GM18505 (cell line): Measurements from ENCODE around the gene MAP3K2.

ENCODE experiments used
- ATAC-seq: cut with Tn5 transposase; IDR thresholded peaks from one replicate; pipeline ENCODE4 v1.9.1; 2021; ENCODE audit not compliant: unreplicated experiment
- POLR2A ChIP-seq: IDR thresholded peaks from 4 replicates; pipeline ENCODE4 v1.6.1; 2011; ENCODE audit warnings: borderline replicate concordance; ENCODE audit not compliant: insufficient read depth, insufficient read length; ENCODE audit errors: extremely low read depth

Gene MAP3K2

DNA sequence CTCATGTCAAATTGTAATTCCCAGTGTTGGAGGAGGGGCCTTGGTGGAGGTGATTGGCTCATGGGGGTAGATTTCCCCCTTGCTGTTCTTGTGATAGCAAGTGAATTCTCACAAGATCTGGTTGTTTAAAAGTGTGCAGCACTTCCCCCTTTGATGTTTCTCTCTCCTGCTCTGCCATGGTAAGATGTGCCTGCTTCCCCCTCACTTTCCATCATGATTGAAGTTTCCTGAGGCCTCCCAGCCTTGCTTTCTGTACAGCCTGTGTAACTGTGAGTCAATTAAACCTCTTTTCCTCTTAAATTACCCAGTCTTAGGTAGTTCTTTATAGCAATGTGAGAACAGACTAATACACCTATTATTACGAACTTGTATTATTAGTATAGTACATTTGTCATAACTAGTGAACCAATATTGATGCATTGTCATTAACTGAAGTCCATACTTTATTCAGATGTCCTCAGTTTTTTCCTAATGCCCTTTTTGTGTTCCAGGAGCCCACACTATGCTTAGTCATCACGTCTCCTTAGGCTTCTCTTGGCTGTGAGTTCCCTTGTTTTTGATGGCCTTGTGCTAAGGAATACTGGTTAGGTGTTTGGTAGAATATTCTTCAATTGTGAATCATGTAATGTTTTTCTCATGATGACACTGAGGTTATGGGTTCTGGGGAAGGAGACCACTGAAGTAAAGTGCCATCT is 4.5 kb upstream of the MAP3K2 start:
- TF ChIP-seq POLR2A = no peak
- ATAC-seq = no peak

DNA sequence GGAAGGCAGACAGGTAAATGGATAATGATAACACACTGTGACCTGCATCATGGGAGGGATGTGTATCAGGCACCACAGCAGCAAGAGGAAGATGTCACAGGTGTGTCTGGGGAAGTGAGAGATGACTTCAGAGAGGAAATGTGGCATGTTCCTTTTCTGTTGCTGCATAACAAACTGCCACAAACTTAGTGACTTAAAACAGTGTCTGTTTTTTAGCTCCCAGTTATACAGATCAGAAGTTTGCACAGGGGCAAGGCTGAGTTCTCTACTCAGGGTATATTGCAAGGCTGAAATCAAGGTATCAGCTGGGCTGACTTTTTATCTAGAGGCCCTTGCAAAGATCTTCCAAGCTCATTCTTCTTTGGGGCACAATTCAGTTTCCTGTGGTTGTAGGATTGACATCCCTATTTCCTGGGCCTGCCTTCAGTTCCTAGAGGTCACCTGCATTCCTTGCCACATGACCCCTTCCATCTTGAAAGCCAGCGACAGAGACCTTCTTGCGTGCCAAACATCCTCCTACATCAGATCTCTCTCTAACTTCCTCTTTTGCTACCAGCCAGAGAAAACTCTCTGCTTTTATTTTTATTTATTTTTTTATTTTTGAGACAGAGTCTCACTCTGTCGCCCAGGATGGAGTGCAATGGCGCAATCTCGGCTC is 2.1 kb upstream of the MAP3K2 start:
- TF ChIP-seq POLR2A = no peak
- ATAC-seq = no peak

DNA sequence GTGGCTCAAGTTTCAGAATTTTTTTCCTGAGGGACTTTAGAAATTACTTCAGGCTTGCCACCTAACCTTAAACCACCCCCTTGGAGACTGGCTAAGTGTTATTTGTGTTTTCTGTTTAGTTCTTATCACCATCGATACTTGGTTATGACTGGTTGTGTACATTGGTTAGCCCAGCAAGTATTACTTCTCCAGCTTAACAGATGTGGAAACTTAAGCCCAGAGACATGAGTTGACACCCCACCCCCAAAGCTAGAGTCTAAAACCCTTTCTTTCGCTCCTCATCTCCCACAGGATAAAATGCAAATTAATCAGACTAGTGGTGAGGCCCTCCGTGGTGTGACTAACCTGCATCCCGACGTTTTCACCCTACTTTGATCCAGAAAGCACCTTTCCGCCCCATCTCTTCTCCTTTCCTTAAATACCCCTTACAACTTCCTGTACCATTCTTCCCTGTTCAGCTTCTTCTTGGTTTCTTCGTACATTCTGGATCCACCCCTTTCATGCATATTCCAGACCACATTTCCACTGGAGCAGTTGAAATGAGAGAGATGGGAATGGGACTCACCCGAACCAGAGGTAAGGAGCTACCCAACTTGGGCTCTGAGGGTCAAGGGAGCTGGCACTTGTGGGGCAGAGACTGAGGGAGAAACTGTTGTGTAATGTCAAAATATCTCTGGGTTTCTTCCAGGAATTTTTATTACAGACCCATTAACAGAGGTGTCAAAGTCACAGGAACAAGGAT is 819 bp upstream of the MAP3K2 start:
- peak; percentile 9 for ATAC-seq
- no peak for TF ChIP-seq POLR2A

DNA sequence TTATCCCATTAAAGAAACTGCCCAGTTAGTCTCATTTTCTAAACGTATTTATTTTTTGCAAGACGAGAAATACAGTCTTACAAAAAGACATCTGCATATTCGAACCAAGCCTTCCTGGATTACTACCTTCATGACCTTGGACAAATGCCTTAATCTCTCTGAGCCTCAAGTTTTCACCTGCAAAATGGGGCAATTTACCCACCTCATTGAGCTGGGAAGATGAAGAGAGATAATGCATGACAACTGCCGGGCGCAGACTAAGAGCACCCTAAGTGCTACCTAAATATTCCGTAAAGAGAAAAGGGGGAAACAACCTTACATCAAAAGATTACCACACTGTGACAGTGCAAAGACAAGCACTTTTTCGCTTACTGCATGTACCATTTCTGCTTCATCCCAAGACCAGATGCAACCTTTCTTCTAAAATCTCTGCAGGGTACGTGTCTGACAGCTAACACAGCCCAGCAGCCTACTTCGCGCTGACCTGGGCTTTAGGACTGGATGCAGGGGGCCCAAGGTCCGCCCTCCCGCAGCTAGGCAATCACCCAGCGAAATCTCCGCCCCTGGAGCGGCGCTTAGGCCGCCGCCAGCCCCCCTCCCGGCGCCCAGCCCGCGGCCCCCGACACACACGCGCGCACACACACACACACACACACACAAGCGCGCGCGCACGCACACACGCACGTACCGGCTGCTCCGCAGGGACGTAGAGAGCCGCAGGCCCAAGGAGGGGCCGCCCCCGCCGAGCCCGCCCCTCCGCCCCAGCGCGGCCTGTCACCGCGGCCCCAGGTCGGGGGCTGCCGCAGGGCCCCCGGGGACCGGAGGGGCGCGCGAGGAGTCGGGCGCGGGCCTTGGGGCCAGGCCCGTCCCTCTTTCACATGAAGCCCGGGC is 766 bp downstream of the MAP3K2 start:
- ATAC-seq = peak; percentile 68
- no peak for TF ChIP-seq POLR2A

DNA sequence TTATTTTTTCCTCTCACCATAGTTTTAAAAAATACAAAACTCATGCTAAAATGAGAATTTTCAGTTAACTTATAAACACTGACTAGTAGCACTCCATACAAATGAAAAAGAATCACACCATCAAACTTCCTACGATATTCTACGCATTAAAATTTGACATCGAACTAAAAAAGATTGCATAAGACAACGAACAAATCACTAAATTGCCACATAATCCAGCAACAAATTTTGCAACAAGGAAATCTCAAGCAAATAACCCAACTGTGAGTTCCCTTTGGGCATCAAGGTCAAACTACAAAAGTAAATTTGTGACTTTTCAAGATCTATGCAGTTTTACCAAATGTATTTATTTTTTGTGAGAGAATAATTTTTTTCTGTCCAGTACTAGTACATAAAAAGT is 1.5 kb downstream of the MAP3K2 start:
- ATAC-seq = no peak
- TF ChIP-seq POLR2A = no peak

DNA sequence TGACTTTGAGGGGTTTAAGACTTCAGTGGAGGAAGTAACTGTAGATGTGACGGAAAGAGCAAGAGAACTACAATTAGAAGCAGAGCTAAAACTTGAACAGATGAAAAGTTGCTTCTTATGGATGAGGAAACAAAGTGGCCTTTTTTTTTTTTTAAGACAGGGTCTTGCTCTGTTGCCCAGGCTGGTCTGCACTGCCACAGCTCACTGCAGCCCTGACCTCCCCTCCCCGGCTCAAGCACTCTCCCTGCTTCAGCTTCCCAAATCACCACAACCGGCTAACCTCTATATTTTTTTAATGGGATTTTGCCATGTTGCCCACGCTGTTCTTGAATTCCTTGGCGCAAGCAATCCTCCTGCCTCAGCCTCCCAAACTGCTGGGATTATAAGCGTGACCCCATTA is 3.2 kb downstream of the MAP3K2 start:
- no peak for ATAC-seq
- no peak for TF ChIP-seq POLR2A

DNA sequence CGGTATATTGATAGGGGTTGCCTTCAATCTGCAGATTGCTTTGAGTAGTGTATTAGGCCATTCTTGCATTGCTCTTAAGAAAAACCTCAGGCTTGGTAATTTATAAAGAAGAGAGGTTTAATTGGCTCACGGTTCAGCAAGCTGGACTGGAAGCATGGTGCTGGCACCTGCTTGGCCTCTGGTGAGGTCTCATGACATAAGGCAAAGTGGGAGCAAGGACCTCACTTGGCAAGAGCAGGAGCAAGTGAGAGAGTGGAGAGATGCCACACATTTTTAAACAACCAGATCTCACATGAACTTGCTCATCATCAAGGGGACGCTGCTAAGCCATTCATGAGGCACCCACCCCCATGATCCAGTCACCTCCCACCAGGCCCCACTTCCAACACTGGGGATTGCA is 4.9 kb downstream of the MAP3K2 start:
- no peak for ATAC-seq
- no peak for TF ChIP-seq POLR2A

DNA sequence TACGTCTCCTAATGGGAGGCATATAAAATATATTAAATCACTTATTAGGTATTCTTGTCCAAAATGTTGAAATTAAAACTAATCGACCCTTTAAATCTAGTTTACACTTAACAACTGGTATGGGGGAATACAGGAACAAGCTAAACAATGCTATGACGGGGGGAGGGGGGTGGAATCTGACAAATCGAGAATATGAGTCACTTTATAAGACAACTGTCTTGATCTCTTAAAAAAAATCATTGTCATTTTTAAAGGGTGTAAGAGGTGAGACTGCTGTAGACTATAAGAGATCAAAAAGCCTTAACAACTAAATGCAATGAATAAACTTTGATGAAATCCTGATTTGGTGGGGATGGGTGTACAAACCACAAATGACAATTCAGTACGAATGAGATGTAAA is 6.0 kb downstream of the MAP3K2 start:
- no peak for ATAC-seq

DNA sequence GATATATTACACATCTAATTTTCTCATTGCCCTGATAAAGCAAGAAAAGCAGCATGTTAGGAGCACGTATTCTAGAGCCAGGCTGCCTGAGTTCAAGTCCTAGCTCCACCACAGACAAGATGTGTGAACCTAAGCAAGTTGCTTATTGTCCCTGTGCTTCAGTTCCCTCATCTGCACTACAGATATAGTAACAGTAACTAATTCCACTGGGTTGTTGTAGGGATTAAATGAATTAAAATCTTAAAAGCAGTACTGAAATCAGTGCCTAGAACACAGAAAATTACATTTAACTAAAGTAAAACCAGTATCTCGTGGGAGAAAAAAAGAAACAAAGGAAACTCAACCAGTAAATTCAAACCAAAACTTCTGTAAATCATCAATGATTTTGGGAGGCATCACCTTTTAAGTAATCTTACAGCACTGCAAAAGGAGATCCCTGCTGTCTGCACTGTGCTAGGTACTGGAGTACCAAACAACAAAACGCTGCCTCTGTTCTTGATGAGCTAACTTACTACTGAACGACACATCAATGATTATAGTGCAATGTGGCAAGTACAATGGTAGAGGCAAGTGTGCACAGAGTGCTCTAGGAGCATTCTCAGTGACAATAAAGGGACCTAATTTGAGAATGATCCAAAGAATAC is 7.9 kb downstream of the MAP3K2 start:
- no peak for TF ChIP-seq POLR2A
- no peak for ATAC-seq

More for the DNA sequence above, 6.0 kb downstream of the MAP3K2 start:
- no peak for TF ChIP-seq POLR2A

DNA sequence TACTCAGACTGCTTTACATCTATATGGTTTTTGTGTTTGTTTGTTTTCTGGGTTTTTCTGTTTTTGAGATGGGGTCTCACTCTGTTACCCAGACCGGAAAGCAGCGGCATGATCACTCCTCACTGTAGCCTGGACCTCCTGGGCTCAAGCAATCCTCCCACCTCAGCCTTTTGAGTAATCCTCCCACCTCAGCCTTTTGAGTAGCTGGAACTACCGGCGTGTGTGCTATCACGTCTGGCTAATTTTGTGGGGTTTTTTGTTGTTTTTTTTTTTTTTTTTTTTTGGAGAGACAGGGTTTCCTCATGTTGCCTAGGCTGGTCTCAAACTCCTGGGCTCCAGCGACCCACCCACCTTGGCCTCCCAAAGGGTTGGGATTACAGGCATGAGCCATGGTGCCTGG is 9.1 kb downstream of the MAP3K2 start:
- ATAC-seq = no peak
- TF ChIP-seq POLR2A = no peak

DNA sequence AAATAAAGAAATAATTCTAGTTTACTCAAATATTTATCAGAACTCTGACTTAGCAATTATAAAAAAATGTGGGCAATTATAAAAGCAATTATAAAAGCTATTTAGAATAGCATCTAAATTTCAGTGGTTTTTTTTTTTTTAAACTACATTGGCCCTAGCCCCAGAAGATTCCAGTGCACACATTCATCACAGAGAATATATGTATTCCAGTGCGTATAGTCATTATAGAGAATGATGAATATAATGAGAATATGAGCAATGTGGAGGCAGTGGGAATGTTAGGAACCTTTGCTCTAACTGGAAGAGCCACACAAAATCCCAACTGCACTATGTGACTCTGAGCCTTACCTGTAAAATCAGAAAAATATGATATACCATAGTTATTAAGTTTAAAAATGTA is 10.5 kb downstream of the MAP3K2 start:
- no peak for TF ChIP-seq POLR2A
- ATAC-seq = no peak

DNA sequence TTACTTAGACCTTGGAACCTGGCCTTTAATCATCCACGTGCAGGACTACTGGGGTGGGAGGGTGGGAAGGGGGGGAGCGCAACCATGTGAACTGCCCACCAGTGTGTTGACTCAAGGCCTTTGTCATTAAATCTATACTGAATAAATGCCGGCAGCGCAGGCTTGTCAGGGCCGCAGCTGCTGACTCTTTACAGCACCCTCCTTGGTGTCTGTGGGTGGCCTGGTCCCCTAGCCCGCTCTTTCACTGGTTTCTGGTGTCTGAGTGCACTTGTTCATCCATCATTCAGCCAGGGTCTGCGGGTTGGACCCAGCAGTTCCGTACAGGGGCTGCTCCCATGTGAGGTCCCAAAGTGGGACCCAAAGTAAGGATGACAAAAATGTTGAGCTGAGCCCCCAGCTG is 11.5 kb downstream of the MAP3K2 start:
- ATAC-seq = no peak
- TF ChIP-seq POLR2A = no peak
